Naive thymus-derived CD8-positive, alpha-beta T cell (primary cell): Measurements from ENCODE around the gene HAND1. TPM values are rescaled to one million over a fixed set of nuclear protein-coding genes. Genes with fewer than 3 reads are reported as not detected.
A peak's percentile ranks its signal among the peaks of the same experiment; 100 is the strongest.

ENCODE experiments used
- ATAC-seq, 2 donors: fragments of 150-1000 bp; cut with Tn5 transposase in 1 of 2; sonication (Bioruptor Pico), chemical (Tn5 transposase) in 1 of 2; 1 replicate in 1 of 2; 2 replicates in 1 of 2; pipeline ENCODE4 v1.10.0; 2021; ENCODE audit warnings: mild to moderate bottlenecking in 2 of 2, moderate library complexity in 2 of 2
- POLR2A ChIA-PET: fragments of 350-600 bp; sonication (Branson Sonifier 250); formaldehyde crosslinking; loops from one replicate; lab custom pipeline; 2021; ENCODE audit warnings: antibody characterized with exemption; lab: Charles Lee
- DNase-seq, 10 donors: peaks; one replicate each; pipeline versions ENCODE4 v3.0.0 to v3.0.0-alpha.2; 2020 to 2022
- H3K27ac Mint-ChIP-seq, 10 donors: one replicate each; pipeline ENCODE4 v1.8.0; 2020 to 2022; ENCODE audit warnings: mild to moderate bottlenecking in 10 of 10, mixed read lengths in 10 of 10, moderate library complexity in 4 of 10, inconsistent platforms in 1 of 10
- H3K27me3 Mint-ChIP-seq, 5 donors: one replicate each; pipeline ENCODE4 v1.8.0; 2021 to 2022; ENCODE audit warnings: mixed read lengths in 5 of 5
- H3K36me3 Mint-ChIP-seq, 3 donors: one replicate each; pipeline ENCODE4 v1.8.0; 2020 to 2022; ENCODE audit warnings: mixed read lengths in 3 of 3, mild to moderate bottlenecking in 2 of 3, inconsistent platforms in 1 of 3
- H3K4me1 Mint-ChIP-seq, 4 donors: one replicate each; pipeline ENCODE4 v1.8.0; 2021 to 2022; ENCODE audit warnings: mixed read lengths in 4 of 4
- H3K4me3 Mint-ChIP-seq, 10 donors: one replicate each; pipeline ENCODE4 v1.8.0; 2020 to 2022; ENCODE audit warnings: mild to moderate bottlenecking in 10 of 10, mixed read lengths in 10 of 10, moderate library complexity in 6 of 10, inconsistent platforms in 1 of 10
- H3K9me3 Mint-ChIP-seq, 9 donors: one replicate each; pipeline ENCODE4 v1.8.0; 2020 to 2022; ENCODE audit warnings: mixed read lengths in 9 of 9, mild to moderate bottlenecking in 3 of 9, inconsistent platforms in 1 of 9, moderate library complexity in 1 of 9
- polyA plus RNA-seq, 3 donors: library from polyadenylated mRNA; unstranded; fragments of 300-500 nt; fragmentation: Illumina TruSeq; gene quantifications; one replicate each; pipeline ENCODE4 v1.2.3, GENCODE V29; 2021
- total RNA-seq, 8 experiments: library from RNA in 2 of 8; stranded (reverse) in 2 of 8; gene quantifications; one replicate each; pipeline ENCODE4 v1.2.3 and lab custom pipeline; 2021 to 2026

The HAND1 gene
- total RNA-seq (not detected), polyA plus RNA-seq (not detected), total RNA-seq (lab: John Stamatoyannopoulos, UW) (0 reads per million in 6 experiments)

- H3K4me3 Mint-ChIP-seq = peak within 1 kb of the TSS; percentile 12 to 82 (median 74)
- POLR2A ChIA-PET = no interaction called here
- peaks cover 0 to 5% (median 0%) of the 10 kb centered on the region in 3 donors for H3K36me3 Mint-ChIP-seq
- H3K4me1 Mint-ChIP-seq = peaks cover 35 to 79% (median 63%) of the 10 kb centered on the region in 4 donors
- no peak for ATAC-seq
- peaks cover 61 to 91% (median 77%) of the 10 kb centered on the region in 5 donors for H3K27me3 Mint-ChIP-seq
- H3K9me3 Mint-ChIP-seq = no peaks in the 10 kb centered on the region
- no peak for DNase-seq
- H3K27ac Mint-ChIP-seq = peak within 1 kb of the TSS in 1 of 10 donors; percentile 51
Measured at GRCh38 chr5:154478224-154478565, at the start of gene HAND1. HAND1 (minus strand) TSS chr5:154478227; CDS start chr5:154478008, 219 bp downstream.

- Mint-ChIP-seq H3K27ac (no peak overlapping the region), H3K36me3 (no peaks in the 10 kb centered on the region), H3K4me1 (no peaks in the 10 kb centered on the region), H3K9me3 (no peaks in the 10 kb centered on the region), H3K27me3 (peaks cover 18 to 36% (median 31%) of the 10 kb centered on the region in 5 donors), H3K4me3 (no peak overlapping the region)
- POLR2A ChIA-PET = no interaction called here
- ATAC-seq = no peak
- no peak for DNase-seq
Measured at GRCh38 chr5:154526231-154527226, 48.5 kb upstream of the HAND1 start.

- POLR2A ChIA-PET = no interaction called here
- no peak for ATAC-seq
- Mint-ChIP-seq H3K27ac (no peak overlapping the region), H3K36me3 (no peaks in the 10 kb centered on the region), H3K4me1 (peaks cover 0 to 10% (median 4%) of the 10 kb centered on the region in 4 donors), H3K4me3 (no peak overlapping the region), H3K27me3 (peaks cover 14 to 43% (median 37%) of the 10 kb centered on the region in 5 donors), H3K9me3 (no peaks in the 10 kb centered on the region)
- DNase-seq = no peak
Measured at GRCh38 chr5:154524859-154525258, 46.8 kb upstream of the HAND1 start.

- POLR2A ChIA-PET = no interaction called here
- H3K4me3 Mint-ChIP-seq = no peak overlapping the region
- DNase-seq (no peak), ATAC-seq (no peak)
- H3K4me1 Mint-ChIP-seq = peaks cover 0 to 10% (median 4%) of the 10 kb centered on the region in 4 donors
- no peaks in the 10 kb centered on the region for H3K9me3 Mint-ChIP-seq
- H3K36me3 Mint-ChIP-seq = no peaks in the 10 kb centered on the region
- peaks cover 19 to 50% (median 43%) of the 10 kb centered on the region in 5 donors for H3K27me3 Mint-ChIP-seq
- H3K27ac Mint-ChIP-seq = no peak overlapping the region
Measured at GRCh38 chr5:154524181-154524580, 46.2 kb upstream of the HAND1 start.

DNA sequence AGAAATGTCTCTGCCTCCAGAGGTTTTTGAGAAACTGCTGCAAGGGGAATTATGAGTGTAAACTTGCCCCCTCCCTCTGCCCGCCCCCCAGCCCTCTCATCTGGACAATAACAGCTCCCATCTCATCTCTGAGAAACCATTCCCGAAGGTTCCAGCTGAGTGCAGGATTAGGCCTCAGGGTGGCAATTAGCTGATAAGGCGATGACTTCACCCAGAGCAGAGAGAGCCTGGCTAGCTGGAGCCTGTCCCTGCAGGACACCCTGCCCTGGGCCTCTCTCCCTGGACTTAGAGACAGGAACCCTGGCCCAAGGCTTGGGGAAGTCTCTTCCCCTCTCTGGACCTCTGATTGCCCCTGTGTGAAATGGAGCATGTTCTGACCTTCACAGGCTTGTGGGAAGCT is 45.7 kb upstream of the HAND1 start:
- peaks cover 0 to 10% (median 4%) of the 10 kb centered on the region in 4 donors for H3K4me1 Mint-ChIP-seq
- POLR2A ChIA-PET = no interaction called here
- H3K27me3 Mint-ChIP-seq = peaks cover 20 to 55% (median 41%) of the 10 kb centered on the region in 5 donors
- H3K27ac Mint-ChIP-seq = no peak overlapping the region
- H3K4me3 Mint-ChIP-seq = no peak overlapping the region
- no peaks in the 10 kb centered on the region for H3K36me3 Mint-ChIP-seq
- no peaks in the 10 kb centered on the region for H3K9me3 Mint-ChIP-seq
- ATAC-seq (no peak), DNase-seq (no peak)

- no peak overlapping the region for H3K27ac Mint-ChIP-seq
- H3K4me1 Mint-ChIP-seq = peaks cover 0 to 10% (median 4%) of the 10 kb centered on the region in 4 donors
- no peak overlapping the region for H3K4me3 Mint-ChIP-seq
- POLR2A ChIA-PET = no interaction called here
- H3K36me3 Mint-ChIP-seq = no peaks in the 10 kb centered on the region
- no peak for DNase-seq
- peaks cover 16 to 57% (median 39%) of the 10 kb centered on the region in 5 donors for H3K27me3 Mint-ChIP-seq
- H3K9me3 Mint-ChIP-seq = no peaks in the 10 kb centered on the region
- ATAC-seq = no peak
Measured at GRCh38 chr5:154523104-154523503, 45.1 kb upstream of the HAND1 start.

- POLR2A ChIA-PET = no interaction called here
- DNase-seq (no peak), ATAC-seq (no peak)
- Mint-ChIP-seq H3K36me3 (no peaks in the 10 kb centered on the region), H3K27ac (no peak overlapping the region), H3K4me1 (peaks cover 0 to 10% (median 4%) of the 10 kb centered on the region in 4 donors), H3K9me3 (no peaks in the 10 kb centered on the region), H3K27me3 (peaks cover 13 to 56% (median 38%) of the 10 kb centered on the region in 5 donors), H3K4me3 (no peak overlapping the region)
Measured at GRCh38 chr5:154522284-154522683, 44.3 kb upstream of the HAND1 start.

DNA sequence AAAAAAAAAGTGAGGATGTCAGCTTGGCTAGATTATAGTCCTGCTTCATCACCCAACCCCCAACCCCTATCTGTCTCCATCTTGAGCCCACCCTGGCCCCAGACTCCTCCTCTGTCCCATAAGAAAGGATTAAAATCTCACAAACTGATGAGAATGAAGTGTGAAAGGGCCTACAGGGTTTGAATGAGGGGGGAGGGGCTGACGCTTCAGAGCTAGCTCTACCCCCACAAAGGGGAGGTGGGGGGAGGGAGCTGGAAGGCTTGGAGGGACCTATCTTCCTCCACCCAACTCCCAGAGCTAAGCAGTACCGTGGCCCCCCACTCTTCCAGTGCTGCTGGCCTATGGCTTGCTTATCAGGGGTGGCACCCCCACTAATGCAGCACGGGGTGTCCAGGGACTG is 43.7 kb upstream of the HAND1 start:
- ATAC-seq = no peak
- no peak for DNase-seq
- H3K9me3 Mint-ChIP-seq = no peaks in the 10 kb centered on the region
- peaks cover 0 to 10% (median 4%) of the 10 kb centered on the region in 4 donors for H3K4me1 Mint-ChIP-seq
- POLR2A ChIA-PET = no interaction called here
- no peak overlapping the region for H3K27ac Mint-ChIP-seq
- peaks cover 15 to 58% (median 38%) of the 10 kb centered on the region in 5 donors for H3K27me3 Mint-ChIP-seq
- H3K36me3 Mint-ChIP-seq = no peaks in the 10 kb centered on the region
- no peak overlapping the region for H3K4me3 Mint-ChIP-seq

GRCh38 chr5:154520861-154521453 is 42.9 kb upstream of the HAND1 start:
- H3K27me3 Mint-ChIP-seq = peaks cover 15 to 64% (median 34%) of the 10 kb centered on the region in 5 donors
- DNase-seq (no peak), ATAC-seq (no peak)
- no peak overlapping the region for H3K27ac Mint-ChIP-seq
- no peaks in the 10 kb centered on the region for H3K9me3 Mint-ChIP-seq
- H3K4me1 Mint-ChIP-seq = peaks cover 0 to 10% (median 4%) of the 10 kb centered on the region in 4 donors
- H3K4me3 Mint-ChIP-seq = no peak overlapping the region
- POLR2A ChIA-PET = no interaction called here
- H3K36me3 Mint-ChIP-seq = no peaks in the 10 kb centered on the region

DNA sequence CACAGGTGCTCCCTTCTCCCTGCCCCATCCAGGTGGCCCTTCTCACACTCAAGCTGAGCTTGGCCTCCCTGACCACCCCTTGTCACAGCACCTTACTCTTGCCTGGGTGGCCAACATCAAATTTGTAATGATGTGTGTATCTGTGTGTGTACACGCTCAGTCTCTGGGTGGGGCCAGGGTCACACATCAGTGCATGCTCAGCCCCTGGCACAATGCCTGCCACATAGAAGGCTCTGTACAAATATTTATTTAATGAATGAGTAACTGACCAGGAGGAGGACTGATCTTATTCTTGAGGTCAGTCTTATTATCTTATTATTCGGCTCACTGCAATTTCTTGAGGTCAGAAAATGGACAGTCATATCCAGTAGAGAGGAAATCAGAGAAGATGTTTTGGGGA is 41.3 kb upstream of the HAND1 start:
- H3K4me3 Mint-ChIP-seq = no peak overlapping the region

GRCh38 chr5:154518438-154518867 is 40.4 kb upstream of the HAND1 start:
- ATAC-seq (no peak), DNase-seq (no peak)
- no peak overlapping the region for H3K4me3 Mint-ChIP-seq
- H3K27ac Mint-ChIP-seq = no peak overlapping the region
- POLR2A ChIA-PET = no interaction called here
- no peaks in the 10 kb centered on the region for H3K9me3 Mint-ChIP-seq
- H3K36me3 Mint-ChIP-seq = no peaks in the 10 kb centered on the region
- H3K27me3 Mint-ChIP-seq = peaks cover 17 to 77% (median 38%) of the 10 kb centered on the region in 5 donors
- H3K4me1 Mint-ChIP-seq = peaks cover 0 to 12% (median 5%) of the 10 kb centered on the region in 4 donors

More for the DNA sequence above, 41.3 kb upstream of the HAND1 start:
- H3K9me3 Mint-ChIP-seq = no peaks in the 10 kb centered on the region
- peaks cover 0 to 11% (median 4%) of the 10 kb centered on the region in 4 donors for H3K4me1 Mint-ChIP-seq
- DNase-seq (no peak), ATAC-seq (no peak)
- peak overlapping the region in 1 of 10 donors; percentile 3 for H3K27ac Mint-ChIP-seq
- POLR2A ChIA-PET = no interaction called here
- no peaks in the 10 kb centered on the region for H3K36me3 Mint-ChIP-seq
- H3K27me3 Mint-ChIP-seq = peaks cover 16 to 73% (median 38%) of the 10 kb centered on the region in 5 donors

GRCh38 chr5:154517810-154518437 is 39.9 kb upstream of the HAND1 start:
- ATAC-seq (no peak), DNase-seq (no peak)
- H3K36me3 Mint-ChIP-seq = no peaks in the 10 kb centered on the region
- no peak overlapping the region for H3K27ac Mint-ChIP-seq
- POLR2A ChIA-PET = no interaction called here
- H3K27me3 Mint-ChIP-seq = peaks cover 17 to 72% (median 34%) of the 10 kb centered on the region in 5 donors
- H3K4me3 Mint-ChIP-seq = no peak overlapping the region
- peaks cover 0 to 12% (median 5%) of the 10 kb centered on the region in 4 donors for H3K4me1 Mint-ChIP-seq
- no peaks in the 10 kb centered on the region for H3K9me3 Mint-ChIP-seq
